Activated CD4-positive, alpha-beta memory T cell treated with anti-CD3 and anti-CD28 coated beads for 36 hours (primary cell): ENCODE data around the gene ZCCHC4. TPM values are rescaled to one million over a fixed set of nuclear protein-coding genes. Genes with fewer than 3 reads are reported as not detected.
"Not testable (repeated sequence)": the region's sequence is repeated elsewhere in the genome, so short reads cannot be mapped to it uniquely, and the experiment has no call there.

ENCODE experiments used
- CTCF ChIA-PET: fragments of 350-600 bp; sonication (Branson Sonifier 250); formaldehyde crosslinking; loops from one replicate; lab custom pipeline; 2021; ENCODE audit warnings: antibody characterized with exemption, inconsistent platforms; lab: Charles Lee
- POLR2A ChIA-PET: fragments of 350-600 bp; sonication (Branson Sonifier 250); formaldehyde crosslinking; loops from one replicate; lab custom pipeline; 2021; ENCODE audit warnings: antibody characterized with exemption; lab: Charles Lee
- DNase-seq: peaks from one replicate; pipeline ENCODE4 v3.0.0-alpha.2; 2020
- H3K27ac Mint-ChIP-seq: one replicate; pipeline ENCODE4 v1.8.0; 2021; ENCODE audit warnings: mixed read lengths
- H3K27me3 Mint-ChIP-seq: one replicate; pipeline ENCODE4 v1.8.0; 2021; ENCODE audit warnings: mixed read lengths
- H3K36me3 Mint-ChIP-seq: one replicate; pipeline ENCODE4 v1.8.0; 2021; ENCODE audit warnings: mixed read lengths
- H3K4me1 Mint-ChIP-seq: one replicate; pipeline ENCODE4 v1.8.0; 2021; ENCODE audit warnings: low read depth, mixed read lengths
- H3K4me3 Mint-ChIP-seq: one replicate; pipeline ENCODE4 v1.8.0; 2021; ENCODE audit warnings: mild to moderate bottlenecking, mixed read lengths
- H3K9me3 Mint-ChIP-seq: one replicate; pipeline ENCODE4 v1.8.0; 2021; ENCODE audit warnings: mixed read lengths
- intact Hi-C: fragments of 100-400 bp; cut with micrococcal nuclease; formaldehyde crosslinking; loops from one replicate; pipeline ENCODE4 v1.15.1; 2023
- total RNA-seq, 2 experiments: library from RNA; stranded (reverse); gene quantifications; one replicate each; pipeline ENCODE4 v1.2.3, GENCODE V29; 2021

Gene ZCCHC4
- total RNA-seq, 2 experiments from 2014 or later: 10.6 to 11.5 TPM

GRCh38 chr4:25321703-25322102 lies 9.1 kb downstream of the ZCCHC4 start:
- no peak overlapping the region for H3K4me3 Mint-ChIP-seq
- DNase-seq: no peak
- H3K27ac Mint-ChIP-seq: peak overlapping the region; percentile 30
- peaks cover 7% of the 10 kb centered on the region for H3K36me3 Mint-ChIP-seq
- H3K4me1 Mint-ChIP-seq: peaks cover 22% of the 10 kb centered on the region
- no peaks in the 10 kb centered on the region for H3K27me3 Mint-ChIP-seq
- ChIA-PET CTCF (interaction anchor here (1.7 to 2.1 kb wide), 2 partner anchors 9 to 46 kb away, joined by 5 to 18 read pairs; partner anchors contain the start of gene ZCCHC4), POLR2A (interaction anchor here (1.5 kb wide), 1 partner anchor 9 kb away, joined by 9 read pairs; the partner anchor contains the start of gene ZCCHC4)
- intact Hi-C loops: loop anchor here (1.0 to 10.0 kb wide), 3 partner anchors 10 to 1263 kb away; partner anchors contain the start of genes SEPSECS and TBC1D19
- H3K9me3 Mint-ChIP-seq: no peaks in the 10 kb centered on the region

- H3K4me3 Mint-ChIP-seq, CTCF ChIA-PET, H3K27me3 Mint-ChIP-seq, H3K27ac Mint-ChIP-seq, H3K36me3 Mint-ChIP-seq, DNase-seq, H3K9me3 Mint-ChIP-seq, POLR2A ChIA-PET: not testable (repeated sequence)
- intact Hi-C loops: loop anchor here (10.0 kb wide), 1 partner anchor 1256 kb away; the partner anchor contains the start of gene TBC1D19
- peaks cover 14% of the 10 kb centered on the region for H3K4me1 Mint-ChIP-seq
Observed at GRCh38 chr4:25328463-25328862, 15.9 kb downstream of the ZCCHC4 start.

- POLR2A ChIA-PET: interaction anchor here (0.7 to 2.1 kb wide), 3 partner anchors 10 to 169 kb away, joined by 3 to 11 read pairs (median 4); partner anchors contain the start of gene ZCCHC4
- DNase-seq: no peak
- H3K27ac Mint-ChIP-seq: no peak overlapping the region
- no peak overlapping the region for H3K4me3 Mint-ChIP-seq
- intact Hi-C loops: loop anchor here (2.0 kb wide), 2 partner anchors 18 to 46 kb away; partner anchors contain the start of genes ANAPC4 and ZCCHC4
- H3K36me3 Mint-ChIP-seq: no peaks in the 10 kb centered on the region
- peaks cover 14% of the 10 kb centered on the region for H3K4me1 Mint-ChIP-seq
- no peaks in the 10 kb centered on the region for H3K27me3 Mint-ChIP-seq
- no peaks in the 10 kb centered on the region for H3K9me3 Mint-ChIP-seq
- CTCF ChIA-PET: interaction anchor here (0.7 to 3.1 kb wide), 3 partner anchors 12 to 37 kb away, joined by 3 to 25 read pairs (median 7); partner anchors contain the start of gene ZCCHC4
Observed at GRCh38 chr4:25330335-25330734, 17.8 kb downstream of the ZCCHC4 start.

GRCh38 chr4:25330905-25331808 lies 18.6 kb downstream of the ZCCHC4 start:
- DNase-seq: no peak

GRCh38 chr4:25343671-25344070 lies 31.1 kb downstream of the ZCCHC4 start:
- intact Hi-C loops: no loop called here
- peaks cover 4% of the 10 kb centered on the region for H3K4me1 Mint-ChIP-seq
- no peaks in the 10 kb centered on the region for H3K27me3 Mint-ChIP-seq
- no peak for DNase-seq
- CTCF ChIA-PET: interaction anchor here (0.7 to 2.7 kb wide), 2 partner anchors 31 to 40 kb away, joined by 3 to 7 read pairs; partner anchors contain the start of gene ZCCHC4
- H3K36me3 Mint-ChIP-seq: peaks cover 12% of the 10 kb centered on the region
- no peaks in the 10 kb centered on the region for H3K9me3 Mint-ChIP-seq
- no peak overlapping the region for H3K4me3 Mint-ChIP-seq
- POLR2A ChIA-PET: no interaction called here
- no peak overlapping the region for H3K27ac Mint-ChIP-seq

More at GRCh38 chr4:25330905-25331808, 18.6 kb downstream of the ZCCHC4 start:
- Mint-ChIP-seq H3K36me3 (no peaks in the 10 kb centered on the region), H3K27me3 (no peaks in the 10 kb centered on the region), H3K9me3 (no peaks in the 10 kb centered on the region), H3K4me1 (peaks cover 14% of the 10 kb centered on the region), H3K4me3 (peak overlapping the region; percentile 75), H3K27ac (peak overlapping the region; percentile 86)
- intact Hi-C loops: loop anchor here (1.0 to 2.0 kb wide), 4 partner anchors 10 to 98 kb away; partner anchors contain the start of genes ANAPC4 and ZCCHC4
- CTCF ChIA-PET: interaction anchor here (0.6 to 3.1 kb wide), 5 partner anchors 13 to 200 kb away, joined by 3 to 25 read pairs (median 4); partner anchors contain the start of gene ZCCHC4
- POLR2A ChIA-PET: interaction anchor here (0.6 to 2.1 kb wide), 4 partner anchors 10 to 171 kb away, joined by 3 to 11 read pairs (median 4); partner anchors contain the start of gene ZCCHC4

- ChIA-PET POLR2A (no interaction called here), CTCF (no interaction called here)
- intact Hi-C loops: no loop called here
- DNase-seq: no peak
- Mint-ChIP-seq H3K4me3 (no peak overlapping the region), H3K27ac (no peak overlapping the region), H3K4me1 (peaks cover 4% of the 10 kb centered on the region), H3K36me3 (peaks cover 7% of the 10 kb centered on the region), H3K9me3 (no peaks in the 10 kb centered on the region), H3K27me3 (no peaks in the 10 kb centered on the region)
Observed at GRCh38 chr4:25345744-25346143, 33.2 kb downstream of the ZCCHC4 start.

- ChIA-PET POLR2A (no interaction called here), CTCF (interaction anchor here (0.7 kb wide), 1 partner anchor 34 kb away, joined by 4 read pairs; the partner anchor contains the start of gene ZCCHC4)
- H3K4me3 Mint-ChIP-seq: no peak overlapping the region
- no peaks in the 10 kb centered on the region for H3K27me3 Mint-ChIP-seq
- H3K9me3 Mint-ChIP-seq: no peaks in the 10 kb centered on the region
- H3K36me3 Mint-ChIP-seq: peaks cover 4% of the 10 kb centered on the region
- intact Hi-C loops: no loop called here
- H3K27ac Mint-ChIP-seq: peak overlapping the region; percentile 23
- DNase-seq: no peak
- H3K4me1 Mint-ChIP-seq: peaks cover 4% of the 10 kb centered on the region
Observed at GRCh38 chr4:25346913-25347312, 34.3 kb downstream of the ZCCHC4 start.

- CTCF ChIA-PET: interaction anchor here (0.6 kb wide), 1 partner anchor 76 kb away, joined by 4 read pairs; no protein-coding TSS in a partner anchor
- intact Hi-C loops: no loop called here
- H3K27me3 Mint-ChIP-seq: no peaks in the 10 kb centered on the region
- no peak overlapping the region for H3K4me3 Mint-ChIP-seq
- peaks cover 6% of the 10 kb centered on the region for H3K36me3 Mint-ChIP-seq
- no peak overlapping the region for H3K27ac Mint-ChIP-seq
- POLR2A ChIA-PET: no interaction called here
- peaks cover 4% of the 10 kb centered on the region for H3K4me1 Mint-ChIP-seq
- no peaks in the 10 kb centered on the region for H3K9me3 Mint-ChIP-seq
- no peak for DNase-seq
Observed at GRCh38 chr4:25347473-25347872, 34.9 kb downstream of the ZCCHC4 start.

- H3K36me3 Mint-ChIP-seq: peaks cover 6% of the 10 kb centered on the region
- ChIA-PET POLR2A (no interaction called here), CTCF (interaction anchor here (0.6 kb wide), 1 partner anchor 76 kb away, joined by 4 read pairs; no protein-coding TSS in a partner anchor)
- H3K4me3 Mint-ChIP-seq: no peak overlapping the region
- intact Hi-C loops: no loop called here
- no peak overlapping the region for H3K27ac Mint-ChIP-seq
- no peaks in the 10 kb centered on the region for H3K9me3 Mint-ChIP-seq
- no peak for DNase-seq
- no peaks in the 10 kb centered on the region for H3K27me3 Mint-ChIP-seq
- peaks cover 4% of the 10 kb centered on the region for H3K4me1 Mint-ChIP-seq
Observed at GRCh38 chr4:25347971-25348370, 35.4 kb downstream of the ZCCHC4 start.

- ChIA-PET CTCF (interaction anchor here (0.7 to 2.2 kb wide), 2 partner anchors 38 to 171 kb away, joined by 3 to 11 read pairs; partner anchors contain the start of gene ZCCHC4), POLR2A (no interaction called here)
- intact Hi-C loops: no loop called here
- Mint-ChIP-seq H3K27ac (no peak overlapping the region), H3K9me3 (no peaks in the 10 kb centered on the region), H3K4me1 (peaks cover 4% of the 10 kb centered on the region), H3K4me3 (no peak overlapping the region), H3K36me3 (peaks cover 6% of the 10 kb centered on the region), H3K27me3 (no peaks in the 10 kb centered on the region)
- no peak for DNase-seq
Observed at GRCh38 chr4:25350561-25350960, 38.0 kb downstream of the ZCCHC4 start.

- H3K27me3 Mint-ChIP-seq: no peaks in the 10 kb centered on the region
- intact Hi-C loops: no loop called here
- CTCF ChIA-PET: interaction anchor here (1.9 to 2.2 kb wide), 3 partner anchors 15 to 40 kb away, joined by 5 to 11 read pairs (median 10); partner anchors contain the start of gene ZCCHC4
- peaks cover 6% of the 10 kb centered on the region for H3K36me3 Mint-ChIP-seq
- no peak overlapping the region for H3K27ac Mint-ChIP-seq
- no peaks in the 10 kb centered on the region for H3K9me3 Mint-ChIP-seq
- no peak for DNase-seq
- no peak overlapping the region for H3K4me3 Mint-ChIP-seq
- peaks cover under 1% of the 10 kb centered on the region for H3K4me1 Mint-ChIP-seq
- POLR2A ChIA-PET: no interaction called here
Observed at GRCh38 chr4:25351777-25352416, 39.3 kb downstream of the ZCCHC4 start.
